Measurements from ENCODE around the gene HCAR2. TPM values are rescaled to one million over a fixed set of nuclear protein-coding genes. Genes with fewer than 3 reads are reported as not detected.
"Not testable (repeated sequence)": the region's sequence is repeated elsewhere in the genome, so short reads cannot be mapped to it uniquely, and the experiment has no call there.

HCAR2 gene

GRCh38 chr12:122659579-122659978, 43.6 kb downstream of the HCAR2 start:
- no peak overlapping the region for H4K8ac ChIP-seq (ENCODE audit: low read depth, low read length)
- no peak overlapping the region for H3K18ac ChIP-seq (ENCODE audit: low read length)
- H3K56ac ChIP-seq (ENCODE audit: low read length), result no peak overlapping the region
- no peaks in the 10 kb centered on the region for H3K79me1 ChIP-seq (ENCODE audit: low read length)
- no peaks in the 10 kb centered on the region for H3K4me1 ChIP-seq (ENCODE audit: control insufficient read depth, low read depth, low read length)
- no peak overlapping the region for H2AK5ac ChIP-seq (ENCODE audit: low read length)
- no peak overlapping the region for H3K4ac ChIP-seq (ENCODE audit: low read depth, low read length)
- H3K9ac ChIP-seq (ENCODE audit: low read length), result no peak overlapping the region
- H3K36me3 ChIP-seq (ENCODE audit: control insufficient read depth, insufficient read depth, low read length), result no peaks in the 10 kb centered on the region
- no peaks in the 10 kb centered on the region for H3K27me3 ChIP-seq (ENCODE audit: insufficient read depth, low read length, poor library complexity)
- H3K79me2 ChIP-seq (ENCODE audit: control insufficient read depth, insufficient read depth, low read length), result no peaks in the 10 kb centered on the region
- WGBS (ENCODE audit: extremely low coverage, insufficient coverage, low lambda C conversion rate), result no CpG with 5 or more reads among the region's 6 CpGs
- H2BK15ac ChIP-seq (replicated peaks; ENCODE audit: low read depth), result no peak overlapping the region
- H3K27ac ChIP-seq (ENCODE audit: low read depth, low read length), result no peak overlapping the region
- no peak for DNase-seq
- no peak overlapping the region for H2BK120ac ChIP-seq (ENCODE audit: low read depth, low read length)
- H3K4me3 ChIP-seq (ENCODE audit: low read length), result no peak overlapping the region
- no peak overlapping the region for H4K5ac ChIP-seq (ENCODE audit: low read length)
- no peak overlapping the region for H3K23ac ChIP-seq (ENCODE audit: low read length)
- H2BK5ac ChIP-seq (ENCODE audit: low read length), result no peak overlapping the region
- H3K4me2 ChIP-seq (ENCODE audit: low read length), result no peak overlapping the region

DNA sequence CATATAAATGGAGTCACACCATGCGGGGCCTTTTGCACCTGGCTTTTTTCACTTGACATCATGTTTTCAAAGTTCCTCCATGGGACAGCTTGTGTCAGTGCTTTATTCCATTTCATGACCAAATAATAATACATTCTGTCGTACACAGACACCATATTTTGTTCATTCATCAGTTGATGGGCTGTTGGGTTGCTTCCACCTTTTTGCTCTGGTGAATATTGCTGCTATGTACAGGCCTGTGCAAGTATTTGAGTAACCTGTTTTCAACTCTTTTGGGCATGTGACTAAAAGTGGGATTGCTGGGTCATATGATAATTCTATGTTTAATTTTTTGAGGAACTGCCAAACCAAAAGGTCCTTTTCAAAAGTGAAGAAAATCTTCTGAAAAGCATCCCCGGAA, 46.9 kb downstream of the HCAR2 start:
- Histone ChIP-seq H3K9ac (ENCODE audit: low read length) (no peak overlapping the region), H3K27ac (ENCODE audit: low read depth, low read length) (no peak overlapping the region), H3K79me1 (ENCODE audit: low read length) (no peaks in the 10 kb centered on the region), H3K23ac (ENCODE audit: low read length) (no peak overlapping the region), H3K79me2 (ENCODE audit: control insufficient read depth, insufficient read depth, low read length) (no peaks in the 10 kb centered on the region), H2BK5ac (ENCODE audit: low read length) (no peak overlapping the region), H3K4me1 (ENCODE audit: control insufficient read depth, low read depth, low read length) (no peaks in the 10 kb centered on the region), H3K4ac (ENCODE audit: low read depth, low read length) (no peak overlapping the region), H2BK15ac (replicated peaks; ENCODE audit: low read depth) (no peak overlapping the region), H3K36me3 (ENCODE audit: control insufficient read depth, insufficient read depth, low read length) (no peaks in the 10 kb centered on the region), H2BK120ac (ENCODE audit: low read depth, low read length) (no peak overlapping the region), H3K18ac (ENCODE audit: low read length) (no peak overlapping the region), H3K27me3 (ENCODE audit: insufficient read depth, low read length, poor library complexity) (no peaks in the 10 kb centered on the region), H3K56ac (ENCODE audit: low read length) (no peak overlapping the region), H3K4me2 (ENCODE audit: low read length) (no peak overlapping the region), H4K5ac (ENCODE audit: low read length) (no peak overlapping the region), H3K4me3 (ENCODE audit: low read length) (no peak overlapping the region), H2AK5ac (ENCODE audit: low read length) (no peak overlapping the region), H4K8ac (ENCODE audit: low read depth, low read length) (no peak overlapping the region)
- DNase-seq, result no peak
- no CpG with 5 or more reads among the region's 3 CpGs for WGBS (ENCODE audit: extremely low coverage, insufficient coverage, low lambda C conversion rate)

DNA sequence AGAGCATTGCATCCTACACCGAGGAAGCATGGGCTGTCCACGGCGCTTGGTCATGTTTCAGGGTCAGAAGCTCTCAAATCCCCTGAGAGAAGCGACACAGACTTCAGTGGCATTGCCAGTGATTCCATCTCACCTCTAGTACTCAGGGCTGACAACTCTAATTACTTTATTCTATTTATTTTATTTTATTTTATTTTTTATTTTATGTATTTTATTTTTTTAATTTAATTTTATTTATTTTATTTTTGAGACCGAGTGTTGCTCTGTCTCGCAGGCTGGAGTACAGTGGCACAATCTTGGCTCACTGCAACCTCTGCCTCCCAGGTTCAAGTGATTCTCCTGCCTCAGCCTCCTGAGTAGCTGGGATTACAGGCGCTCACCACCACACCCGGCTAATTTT, 49.9 kb downstream of the HCAR2 start:
- H3K36me3 ChIP-seq (ENCODE audit: control insufficient read depth, insufficient read depth, low read length); H4K5ac ChIP-seq (ENCODE audit: low read length); H3K23ac ChIP-seq (ENCODE audit: low read length); H2BK5ac ChIP-seq (ENCODE audit: low read length); H3K79me1 ChIP-seq (ENCODE audit: low read length); H3K27ac ChIP-seq (ENCODE audit: low read depth, low read length); H3K4me2 ChIP-seq (ENCODE audit: low read length); H2BK120ac ChIP-seq (ENCODE audit: low read depth, low read length); H3K18ac ChIP-seq (ENCODE audit: low read length); H3K79me2 ChIP-seq (ENCODE audit: control insufficient read depth, insufficient read depth, low read length); H3K4me3 ChIP-seq (ENCODE audit: low read length); H2BK15ac ChIP-seq (replicated peaks; ENCODE audit: low read depth); H3K56ac ChIP-seq (ENCODE audit: low read length); H3K27me3 ChIP-seq (ENCODE audit: insufficient read depth, low read length, poor library complexity); H3K4ac ChIP-seq (ENCODE audit: low read depth, low read length); H2AK5ac ChIP-seq (ENCODE audit: low read length); H3K9ac ChIP-seq (ENCODE audit: low read length); H3K4me1 ChIP-seq (ENCODE audit: control insufficient read depth, low read depth, low read length); DNase-seq; H4K8ac ChIP-seq (ENCODE audit: low read depth, low read length): not testable (repeated sequence)
- no CpG with 5 or more reads among the region's 8 CpGs for WGBS (ENCODE audit: extremely low coverage, insufficient coverage, low lambda C conversion rate)

DNA sequence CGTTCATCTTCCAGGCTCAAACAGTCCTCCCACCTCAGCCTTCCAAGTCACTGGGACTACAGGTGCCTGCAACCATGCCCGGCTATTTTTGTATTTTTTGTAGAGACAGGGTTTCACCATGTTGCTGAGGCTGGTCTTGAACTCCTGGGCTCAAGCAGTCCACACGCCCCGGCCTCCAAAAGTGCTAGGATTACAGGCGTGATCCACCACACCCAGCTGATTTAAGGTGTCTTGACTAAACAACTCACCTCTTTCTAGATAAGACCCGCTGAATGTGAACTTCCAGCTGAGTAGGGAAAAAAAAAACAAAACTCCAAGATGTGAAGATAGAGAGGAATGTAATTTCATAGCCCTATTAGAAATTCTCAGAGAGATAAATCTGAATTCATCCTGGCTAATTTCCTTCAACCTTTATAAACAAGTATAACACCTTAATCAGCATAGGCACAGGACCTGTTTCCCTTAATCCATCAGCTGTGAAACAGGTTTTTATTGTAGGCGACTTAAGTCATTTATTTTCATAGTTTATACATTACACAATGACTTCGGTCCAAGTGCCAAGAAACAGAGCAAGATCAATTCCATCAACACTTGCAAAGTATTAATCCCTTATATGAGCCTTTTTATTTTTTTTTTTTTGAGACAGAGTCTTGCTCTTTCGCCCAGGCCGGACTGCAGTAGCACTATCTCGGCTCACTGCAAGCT, 51.5 kb downstream of the HCAR2 start:
- no peak for DNase-seq
- H3K4me1 ChIP-seq (ENCODE audit: control insufficient read depth, low read depth, low read length), result no peaks in the 10 kb centered on the region
- no peak overlapping the region for H3K18ac ChIP-seq (ENCODE audit: low read length)
- H3K79me1 ChIP-seq (ENCODE audit: low read length), result no peaks in the 10 kb centered on the region
- no peak overlapping the region for H3K56ac ChIP-seq (ENCODE audit: low read length)
- H3K79me2 ChIP-seq (ENCODE audit: control insufficient read depth, insufficient read depth, low read length), result no peaks in the 10 kb centered on the region
- H3K27me3 ChIP-seq (ENCODE audit: insufficient read depth, low read length, poor library complexity), result no peaks in the 10 kb centered on the region
- no peaks in the 10 kb centered on the region for H3K36me3 ChIP-seq (ENCODE audit: control insufficient read depth, insufficient read depth, low read length)
- H3K4me3 ChIP-seq (ENCODE audit: low read length), result no peak overlapping the region
- no peak overlapping the region for H3K27ac ChIP-seq (ENCODE audit: low read depth, low read length)
- H3K4ac ChIP-seq (ENCODE audit: low read depth, low read length), result no peak overlapping the region
- no CpG with 5 or more reads among the region's 11 CpGs for WGBS (ENCODE audit: extremely low coverage, insufficient coverage, low lambda C conversion rate)
- H3K23ac ChIP-seq (ENCODE audit: low read length), result no peak overlapping the region
- no peak overlapping the region for H2BK120ac ChIP-seq (ENCODE audit: low read depth, low read length)
- no peak overlapping the region for H3K9ac ChIP-seq (ENCODE audit: low read length)
- no peak overlapping the region for H4K8ac ChIP-seq (ENCODE audit: low read depth, low read length)
- no peak overlapping the region for H2AK5ac ChIP-seq (ENCODE audit: low read length)
- H2BK5ac ChIP-seq (ENCODE audit: low read length), result no peak overlapping the region
- H2BK15ac ChIP-seq (replicated peaks; ENCODE audit: low read depth), result no peak overlapping the region
- no peak overlapping the region for H3K4me2 ChIP-seq (ENCODE audit: low read length)
- no peak overlapping the region for H4K5ac ChIP-seq (ENCODE audit: low read length)

Small RNA genes within 50 kb of the gene (small RNA-seq; reads per million reads assigned to genes)
- gene AC026333.2 (ENCODE audit: insufficient read depth), result not detected
